ENCODE data around the gene TMEM178A. TPM values are rescaled to one million over a fixed set of nuclear protein-coding genes. Genes with fewer than 3 reads are reported as not detected.
A peak's percentile ranks its signal among the peaks of the same experiment; 100 is the strongest.

TMEM178A gene
- total RNA-seq, 2 donors from 2014 or later, result 5.4 to 6.5 TPM

DNA sequence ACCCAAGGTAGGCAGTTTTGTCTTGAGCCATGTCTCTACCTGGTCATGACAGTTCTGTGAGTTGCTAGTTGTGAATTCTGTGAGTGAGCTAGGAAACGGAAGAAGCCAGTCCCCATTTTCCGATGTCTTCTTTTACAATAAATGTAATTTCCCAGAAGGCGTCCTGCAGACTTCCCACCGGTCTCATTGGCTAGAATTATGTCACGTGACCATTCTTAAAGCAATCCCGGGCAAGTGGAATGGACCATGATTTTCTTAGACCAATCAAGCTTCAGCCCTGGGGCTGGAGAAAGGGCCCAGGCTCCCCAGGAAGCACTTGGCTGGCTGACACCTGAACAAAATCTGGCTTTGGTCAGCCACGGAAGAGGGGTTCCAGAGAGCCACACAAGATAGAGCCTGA lies 10.6 kb downstream of the TMEM178A start:
- H3K27me3 ChIP-seq (replicated peaks; ENCODE audit: insufficient read depth), result no peaks in the 10 kb centered on the region
- H3K36me3 ChIP-seq, result no peaks in the 10 kb centered on the region
- no peak for DNase-seq (ENCODE audit: low spot score)
- no peaks in the 10 kb centered on the region for H3K4me1 ChIP-seq (ENCODE audit: control insufficient read depth in 1 of 2, low read depth in 2 of 2)
- no peak for ATAC-seq (ENCODE audit: insufficient number of reproducible peaks, low FRiP score, low read depth)
- H3K4me3 ChIP-seq, result no peak overlapping the region
- TF ChIP-seq, protein P1, sequence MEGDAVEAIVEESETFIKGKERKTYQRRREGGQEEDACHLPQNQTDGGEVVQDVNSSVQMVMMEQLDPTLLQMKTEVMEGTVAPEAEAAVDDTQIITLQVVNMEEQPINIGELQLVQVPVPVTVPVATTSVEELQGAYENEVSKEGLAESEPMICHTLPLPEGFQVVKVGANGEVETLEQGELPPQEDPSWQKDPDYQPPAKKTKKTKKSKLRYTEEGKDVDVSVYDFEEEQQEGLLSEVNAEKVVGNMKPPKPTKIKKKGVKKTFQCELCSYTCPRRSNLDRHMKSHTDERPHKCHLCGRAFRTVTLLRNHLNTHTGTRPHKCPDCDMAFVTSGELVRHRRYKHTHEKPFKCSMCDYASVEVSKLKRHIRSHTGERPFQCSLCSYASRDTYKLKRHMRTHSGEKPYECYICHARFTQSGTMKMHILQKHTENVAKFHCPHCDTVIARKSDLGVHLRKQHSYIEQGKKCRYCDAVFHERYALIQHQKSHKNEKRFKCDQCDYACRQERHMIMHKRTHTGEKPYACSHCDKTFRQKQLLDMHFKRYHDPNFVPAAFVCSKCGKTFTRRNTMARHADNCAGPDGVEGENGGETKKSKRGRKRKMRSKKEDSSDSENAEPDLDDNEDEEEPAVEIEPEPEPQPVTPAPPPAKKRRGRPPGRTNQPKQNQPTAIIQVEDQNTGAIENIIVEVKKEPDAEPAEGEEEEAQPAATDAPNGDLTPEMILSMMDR (IDR thresholded peaks at IDR 0.05), result no peak
- no peaks in the 10 kb centered on the region for H3K9me3 ChIP-seq
- no peak overlapping the region for H3K27ac ChIP-seq

DNA sequence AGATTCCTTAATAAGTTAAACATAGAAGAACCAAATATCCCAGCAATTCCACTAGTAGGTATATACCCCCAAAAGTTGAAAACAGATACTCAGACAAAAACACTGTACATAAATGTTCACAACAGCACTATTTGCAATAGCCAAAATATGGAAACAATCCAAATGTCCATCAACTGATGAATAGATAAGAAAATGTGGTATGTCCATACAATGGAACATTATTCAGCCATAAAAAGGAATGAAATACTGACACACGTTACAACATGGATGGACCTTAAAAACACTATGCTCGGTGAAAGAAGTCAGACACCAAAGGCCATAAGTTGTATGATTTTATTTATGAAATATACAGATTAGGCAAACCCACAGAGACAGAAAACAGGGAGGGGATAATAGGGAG lies 12.5 kb downstream of the TMEM178A start:
- no peaks in the 10 kb centered on the region for H3K36me3 ChIP-seq
- TF ChIP-seq, protein P1 (IDR thresholded peaks at IDR 0.05), result no peak
- H3K27me3 ChIP-seq (replicated peaks; ENCODE audit: insufficient read depth), result no peaks in the 10 kb centered on the region
- H3K9me3 ChIP-seq, result no peaks in the 10 kb centered on the region
- no peak overlapping the region for H3K4me3 ChIP-seq
- no peak for DNase-seq (ENCODE audit: low spot score)
- no peak for ATAC-seq (ENCODE audit: insufficient number of reproducible peaks, low FRiP score, low read depth)
- H3K27ac ChIP-seq, result no peak overlapping the region
- peaks cover 0 to 9% of the 10 kb centered on the region in 2 donors for H3K4me1 ChIP-seq (ENCODE audit: control insufficient read depth in 1 of 2, low read depth in 2 of 2)

DNA sequence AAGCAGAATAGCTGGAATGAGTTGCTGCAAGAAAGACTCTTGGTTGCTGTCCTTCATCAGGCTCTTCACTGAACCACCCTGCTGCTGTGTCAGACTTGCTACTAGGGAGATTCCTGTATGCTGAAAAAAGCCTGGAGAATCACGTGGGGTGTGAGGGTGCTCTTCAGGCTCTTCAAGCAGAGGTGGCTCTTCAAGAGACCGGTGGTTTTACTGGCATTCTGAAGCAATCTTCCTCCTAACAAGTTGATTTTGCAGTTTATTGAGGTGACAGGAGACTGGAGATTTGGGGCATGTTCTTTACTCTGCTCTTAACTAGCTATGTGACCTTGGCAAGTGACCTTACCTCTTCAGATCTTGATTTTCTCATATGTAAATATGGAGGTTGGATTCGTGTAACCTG lies 14.1 kb downstream of the TMEM178A start:
- TF ChIP-seq, protein P1 (IDR thresholded peaks at IDR 0.05), result no peak
- ATAC-seq (ENCODE audit: insufficient number of reproducible peaks, low FRiP score, low read depth), result no peak
- no peaks in the 10 kb centered on the region for H3K36me3 ChIP-seq

GRCh38 chr2:39682066-39682692 lies 16.5 kb downstream of the TMEM178A start:
- DNase-seq (ENCODE audit: low spot score), result no peak
- peaks cover 0 to 9% of the 10 kb centered on the region in 2 donors for H3K4me1 ChIP-seq (ENCODE audit: control insufficient read depth in 1 of 2, low read depth in 2 of 2)
- no peaks in the 10 kb centered on the region for H3K36me3 ChIP-seq
- no peaks in the 10 kb centered on the region for H3K9me3 ChIP-seq
- ATAC-seq (ENCODE audit: insufficient number of reproducible peaks, low FRiP score, low read depth), result no peak
- H3K27ac ChIP-seq, result no peak overlapping the region
- TF ChIP-seq, protein P1 (IDR thresholded peaks at IDR 0.05), result no peak
- no peaks in the 10 kb centered on the region for H3K27me3 ChIP-seq (replicated peaks; ENCODE audit: insufficient read depth)
- H3K4me3 ChIP-seq, result no peak overlapping the region

More for the DNA sequence above, 14.1 kb downstream of the TMEM178A start:
- H3K9me3 ChIP-seq, result no peaks in the 10 kb centered on the region
- no peak overlapping the region for H3K4me3 ChIP-seq
- H3K27me3 ChIP-seq (replicated peaks; ENCODE audit: insufficient read depth), result no peaks in the 10 kb centered on the region
- peaks cover 0 to 9% of the 10 kb centered on the region in 2 donors for H3K4me1 ChIP-seq (ENCODE audit: control insufficient read depth in 1 of 2, low read depth in 2 of 2)
- H3K27ac ChIP-seq, result no peak overlapping the region
- DNase-seq (ENCODE audit: low spot score), result no peak

DNA sequence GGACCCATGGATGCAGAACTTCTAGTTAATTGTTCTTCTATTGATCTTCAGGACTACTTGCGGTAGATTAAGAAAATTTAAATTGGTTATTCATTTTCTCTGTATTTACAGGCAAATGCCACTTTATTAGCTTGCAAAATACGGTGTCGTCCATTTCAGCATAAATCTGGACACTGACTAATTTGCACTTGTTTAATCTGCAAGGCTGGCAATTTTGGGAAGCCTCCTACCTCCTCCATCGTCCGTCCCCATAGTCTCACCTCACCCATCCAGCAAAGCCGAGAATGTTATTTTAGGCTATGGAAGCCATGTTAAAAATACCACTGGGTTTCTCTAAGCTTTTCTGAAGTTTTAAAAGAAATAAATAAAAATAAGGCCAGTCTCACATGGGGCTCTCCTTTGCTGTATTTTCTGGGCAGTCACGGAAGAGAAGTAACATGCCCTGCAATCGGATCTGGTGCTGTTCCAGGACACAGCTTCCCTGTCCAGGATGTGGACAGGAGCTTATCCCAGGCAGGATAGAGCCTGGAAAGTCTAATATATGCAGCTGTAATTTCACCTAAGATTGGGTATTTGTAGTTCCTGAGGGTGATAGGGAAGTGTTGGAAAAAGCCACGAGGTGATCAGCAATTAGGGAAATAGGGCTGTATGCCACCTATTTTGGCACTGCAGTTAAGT lies 17.4 kb downstream of the TMEM178A start:
- Histone ChIP-seq H3K27me3 (replicated peaks; ENCODE audit: insufficient read depth) (no peaks in the 10 kb centered on the region), H3K4me1 (ENCODE audit: control insufficient read depth in 1 of 2, low read depth in 2 of 2) (peaks cover 0 to 9% of the 10 kb centered on the region in 2 donors), H3K36me3 (no peaks in the 10 kb centered on the region), H3K4me3 (peak overlapping the region; percentile 30), H3K27ac (no peak overlapping the region), H3K9me3 (no peaks in the 10 kb centered on the region)
- ATAC-seq (ENCODE audit: insufficient number of reproducible peaks, low FRiP score, low read depth), result no peak
- DNase-seq (ENCODE audit: low spot score), result no peak
- TF ChIP-seq, protein P1 (IDR thresholded peaks at IDR 0.05), result no peak

Measured in thoracic aorta (tissue), 2 donors.